Eye (tissue), 1 donor: ENCODE measurements around the gene KCNN2.
A peak's percentile ranks its signal among the peaks of the same experiment; 100 is the strongest.

ENCODE experiments used
- DNase-seq: peaks from one replicate; pipeline ENCODE4 v3.0.0-alpha.2; 2015

Gene KCNN2

DNA sequence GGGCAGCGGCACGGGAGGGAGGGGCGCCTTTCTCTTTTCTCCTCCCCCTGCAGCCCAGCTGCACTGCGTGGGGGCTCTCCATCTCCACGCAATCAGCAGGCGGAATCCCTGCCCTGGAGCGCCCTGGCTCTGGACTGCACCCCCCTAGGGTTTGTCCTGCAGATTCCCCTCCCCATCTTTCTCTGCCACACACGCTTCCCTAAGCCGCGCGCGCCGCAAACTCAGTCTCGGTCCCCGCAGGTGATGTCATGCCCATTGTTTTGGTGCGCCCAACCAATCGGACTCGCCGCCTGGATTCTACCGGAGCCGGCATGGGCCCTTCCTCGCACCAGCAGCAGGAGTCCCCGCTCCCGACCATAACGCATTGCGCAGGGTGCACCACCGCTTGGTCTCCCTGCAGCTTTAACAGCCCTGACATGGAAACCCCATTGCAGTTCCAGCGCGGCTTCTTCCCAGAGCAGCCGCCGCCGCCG, at the start of gene KCNN2:
TSS of gene KCNN2 (plus strand) at position 347 of the 473 bp plus-strand sequence. CDS start at position 417, 70 bp downstream.
- DNase-seq, result peak; percentile 96

GRCh38 chr5:114312658-114313057, 49.2 kb upstream of the KCNN2 start:
- no peak for DNase-seq

- no peak for DNase-seq
These were observed 47.8 kb upstream of the KCNN2 start for GRCh38 chr5:114314061-114314460.

DNA sequence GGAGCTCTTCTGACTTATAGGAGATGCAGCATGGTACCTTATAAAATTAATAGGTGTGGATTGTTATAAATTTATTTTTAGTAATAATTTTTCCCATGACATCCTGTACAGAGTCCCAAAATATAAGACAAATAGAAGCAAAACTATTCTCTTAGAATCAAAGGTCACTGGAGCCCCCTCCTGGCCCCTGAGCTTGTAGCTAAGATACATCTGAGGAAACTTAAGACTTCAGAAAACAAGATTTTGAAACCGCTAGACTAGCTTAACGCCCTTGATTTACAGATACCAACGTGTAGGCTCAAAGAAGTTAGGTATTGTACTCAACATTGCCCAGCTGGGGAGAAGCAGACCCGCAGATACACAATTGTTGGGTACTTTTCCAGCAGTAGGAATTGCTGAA, 45.7 kb upstream of the KCNN2 start:
- DNase-seq, result no peak

GRCh38 chr5:114317751-114318150, 44.1 kb upstream of the KCNN2 start:
- DNase-seq, result no peak

- no peak for DNase-seq
These were observed 42.6 kb upstream of the KCNN2 start for GRCh38 chr5:114319236-114319635.

GRCh38 chr5:114319821-114320220, 42.0 kb upstream of the KCNN2 start:
- no peak for DNase-seq

DNA sequence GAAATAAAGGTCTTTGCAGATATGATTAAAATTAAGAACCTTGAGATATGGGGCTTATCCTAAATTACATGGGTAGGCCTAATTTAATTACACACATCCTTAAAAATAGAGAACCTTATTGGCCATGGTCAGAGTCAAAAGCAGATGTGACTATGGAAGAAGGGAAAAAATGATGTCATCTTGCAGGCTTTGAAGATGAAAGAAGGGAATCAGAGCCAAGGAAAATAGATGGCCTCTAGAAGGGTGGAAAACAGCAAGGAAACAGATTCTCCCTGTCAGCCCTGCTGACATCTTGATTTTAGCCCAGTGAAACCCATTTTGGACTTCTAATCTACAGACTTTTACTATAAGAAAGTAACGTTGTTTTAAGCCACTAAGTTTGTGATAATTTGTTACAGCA, 37.6 kb upstream of the KCNN2 start:
- DNase-seq, result peak; percentile 33

DNA sequence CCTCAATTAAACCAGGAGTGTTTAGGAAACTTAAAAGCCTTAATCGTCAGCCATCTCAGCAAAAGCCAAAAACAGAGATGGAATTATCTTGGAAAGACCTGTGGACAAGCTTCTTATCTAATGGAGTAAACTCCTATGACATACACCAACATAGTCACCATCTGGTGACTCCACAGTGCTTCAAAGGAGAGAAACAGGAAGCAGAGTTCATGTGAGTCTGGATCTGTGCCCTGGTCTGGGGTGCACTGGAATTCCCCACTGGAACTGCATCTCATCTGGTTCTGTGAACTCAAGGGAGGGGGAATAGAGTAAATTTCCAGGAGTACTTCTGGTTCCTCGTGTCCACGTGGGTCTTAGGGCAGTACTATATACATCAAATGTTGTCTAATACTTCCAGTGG, 36.3 kb upstream of the KCNN2 start:
- DNase-seq, result no peak

DNA sequence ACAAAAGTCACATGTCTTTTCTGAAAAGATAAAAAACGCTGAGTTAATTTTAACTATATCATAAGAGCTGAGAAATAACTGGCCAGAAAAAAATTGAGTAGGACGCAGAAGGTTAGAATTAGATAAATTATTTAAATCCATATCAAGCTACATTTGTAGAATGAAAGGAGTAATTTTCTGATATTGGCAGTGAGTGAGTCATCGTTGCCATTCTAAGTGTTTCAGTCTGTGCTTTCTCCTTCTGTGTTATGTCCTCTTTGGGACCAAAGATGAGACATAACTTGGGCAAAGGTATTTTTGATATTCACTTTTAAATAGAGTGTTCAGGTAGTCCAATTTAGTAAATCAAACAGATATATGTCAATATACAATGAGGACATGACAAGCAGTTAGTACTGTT, 34.4 kb upstream of the KCNN2 start:
- no peak for DNase-seq

DNA sequence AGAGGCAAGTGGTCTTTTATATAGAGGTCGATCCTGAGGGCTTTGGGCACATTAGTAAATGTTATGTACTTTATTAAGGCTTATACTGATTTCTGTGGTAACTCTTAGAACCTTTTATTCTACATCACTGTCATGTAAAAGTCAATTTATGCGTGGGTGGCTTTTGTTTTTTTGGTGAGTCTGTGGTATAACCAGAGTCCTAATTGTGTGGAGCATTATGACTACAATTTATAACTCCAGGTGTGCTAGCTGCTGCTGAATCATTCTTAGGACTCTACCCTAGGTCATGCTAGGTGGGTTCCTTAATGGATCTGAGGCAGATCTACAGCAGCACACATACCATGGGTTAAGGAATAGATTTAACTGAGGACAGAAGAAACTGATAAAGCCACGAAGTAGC, 33.9 kb upstream of the KCNN2 start:
- DNase-seq, result no peak

DNA sequence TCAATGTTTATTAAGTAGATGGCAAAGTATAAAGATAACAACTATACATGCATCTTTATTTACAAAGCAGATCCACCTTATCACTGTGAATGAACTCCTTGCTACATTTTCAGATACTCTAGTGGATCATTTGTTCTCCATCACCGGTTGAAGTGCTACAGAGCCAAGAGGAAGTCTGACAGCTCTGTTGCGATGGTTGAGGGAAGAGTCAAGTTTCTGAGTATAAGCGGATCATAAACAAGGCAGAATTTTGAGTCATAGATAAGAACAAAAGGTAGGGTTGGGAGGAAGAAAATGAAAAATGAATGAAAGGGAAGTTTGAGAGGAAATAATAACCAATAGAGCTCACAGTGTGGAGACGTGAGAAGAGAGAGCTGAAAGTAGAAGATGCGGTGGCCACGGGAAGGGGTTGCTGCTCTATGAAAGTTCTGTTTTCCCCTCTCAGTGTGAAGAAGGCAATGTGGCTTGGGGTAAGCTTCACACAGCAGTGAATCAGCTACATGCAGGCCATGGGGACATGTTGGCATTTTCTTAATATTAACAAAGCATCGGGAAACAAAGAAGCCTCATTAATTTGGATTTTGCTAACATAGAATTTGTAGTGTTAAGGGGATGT, 30.8 kb upstream of the KCNN2 start:
- DNase-seq, result no peak

GRCh38 chr5:114332493-114332892, 29.4 kb upstream of the KCNN2 start:
- DNase-seq, result no peak

DNA sequence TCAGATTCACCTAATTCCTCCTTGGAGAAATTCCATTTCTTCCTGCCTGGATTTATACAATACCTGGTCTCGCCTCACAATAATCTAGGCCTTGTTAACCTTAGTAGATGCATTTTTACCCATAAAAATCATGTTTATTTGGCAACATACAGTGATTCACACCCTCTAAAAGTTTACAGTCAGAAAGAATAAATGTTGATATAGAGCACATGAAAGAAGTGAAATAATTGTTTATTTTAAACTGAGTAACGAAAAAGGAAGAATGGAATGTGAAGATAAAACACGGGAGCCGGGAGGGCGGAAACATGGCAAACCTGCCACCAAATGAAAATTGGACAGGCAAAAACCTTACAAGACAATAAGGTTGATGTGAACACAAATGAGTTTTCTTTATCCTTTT, 28.9 kb upstream of the KCNN2 start:
- DNase-seq, result no peak

DNA sequence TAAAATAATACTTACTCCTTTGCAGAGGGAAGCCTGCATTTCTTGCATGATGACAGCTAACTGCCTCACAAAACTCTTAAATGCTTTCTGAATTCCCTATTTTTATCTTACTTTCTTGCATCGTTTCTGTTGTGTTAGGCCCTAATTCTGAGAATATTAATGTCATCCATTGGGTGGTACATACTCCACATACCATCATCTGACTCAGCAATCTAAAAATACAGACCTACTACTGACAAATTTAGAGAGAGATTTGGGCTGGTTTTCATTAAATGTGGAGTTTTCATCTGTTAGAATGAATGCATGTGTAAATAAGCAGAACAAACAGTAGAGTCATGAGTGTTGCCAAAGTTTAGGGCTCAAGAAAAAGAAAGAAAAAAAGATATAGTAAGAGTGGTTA, 26.5 kb upstream of the KCNN2 start:
- no peak for DNase-seq

DNA sequence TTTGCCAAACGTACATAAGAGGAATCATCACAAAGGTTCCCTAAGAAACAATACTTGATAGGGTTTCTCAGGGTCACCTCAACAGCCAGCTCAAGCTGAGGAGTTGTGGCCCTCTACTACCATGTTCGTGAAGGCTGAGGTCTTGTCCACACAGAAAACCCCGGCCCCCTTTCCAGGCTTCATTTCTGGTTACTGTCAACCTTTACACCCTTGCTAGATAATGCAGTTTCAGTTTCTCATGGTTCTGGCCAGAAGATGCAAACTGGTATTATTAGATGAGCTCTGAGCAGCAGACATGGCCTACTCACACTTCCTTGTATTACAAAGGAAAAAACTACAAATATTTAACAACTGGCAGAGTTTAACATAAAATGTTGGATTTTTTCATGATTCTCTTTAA, 22.8 kb upstream of the KCNN2 start:
- DNase-seq, result no peak

GRCh38 chr5:114346181-114346580, 15.7 kb upstream of the KCNN2 start:
- no peak for DNase-seq

- DNase-seq, result no peak
These were observed 6.6 kb upstream of the KCNN2 start for GRCh38 chr5:114355086-114355830.

GRCh38 chr5:114358329-114358728, 3.5 kb upstream of the KCNN2 start:
- peak; percentile 27 for DNase-seq

GRCh38 chr5:114360357-114360756, 1.5 kb upstream of the KCNN2 start:
- DNase-seq, result peak; percentile 69

- DNase-seq, result peak; percentile 87
These were observed 800 bp upstream of the KCNN2 start for GRCh38 chr5:114360816-114361723.

- DNase-seq, result peak; percentile 71
These were observed 517 bp downstream of the KCNN2 start for GRCh38 chr5:114362197-114362976.
